HTR-8/SVneo (cell line): Measurements from ENCODE around the gene PCDH11Y.
"Not testable (repeated sequence)": the region's sequence is repeated elsewhere in the genome, so short reads cannot be mapped to it uniquely, and the experiment has no call there.

Experiments used
- DNase-seq: peaks from one replicate; pipeline ENCODE4 v3.0.0; 2011; ENCODE audit warnings: low spot score, mixed read lengths; ENCODE audit not compliant: insufficient read length
- FAIRE-seq: peaks from 2 replicates; lab custom pipeline; 2011; peaks lifted over from hg19 to GRCh38; lab: Jason Lieb, UNC

Gene PCDH11Y, protein sequence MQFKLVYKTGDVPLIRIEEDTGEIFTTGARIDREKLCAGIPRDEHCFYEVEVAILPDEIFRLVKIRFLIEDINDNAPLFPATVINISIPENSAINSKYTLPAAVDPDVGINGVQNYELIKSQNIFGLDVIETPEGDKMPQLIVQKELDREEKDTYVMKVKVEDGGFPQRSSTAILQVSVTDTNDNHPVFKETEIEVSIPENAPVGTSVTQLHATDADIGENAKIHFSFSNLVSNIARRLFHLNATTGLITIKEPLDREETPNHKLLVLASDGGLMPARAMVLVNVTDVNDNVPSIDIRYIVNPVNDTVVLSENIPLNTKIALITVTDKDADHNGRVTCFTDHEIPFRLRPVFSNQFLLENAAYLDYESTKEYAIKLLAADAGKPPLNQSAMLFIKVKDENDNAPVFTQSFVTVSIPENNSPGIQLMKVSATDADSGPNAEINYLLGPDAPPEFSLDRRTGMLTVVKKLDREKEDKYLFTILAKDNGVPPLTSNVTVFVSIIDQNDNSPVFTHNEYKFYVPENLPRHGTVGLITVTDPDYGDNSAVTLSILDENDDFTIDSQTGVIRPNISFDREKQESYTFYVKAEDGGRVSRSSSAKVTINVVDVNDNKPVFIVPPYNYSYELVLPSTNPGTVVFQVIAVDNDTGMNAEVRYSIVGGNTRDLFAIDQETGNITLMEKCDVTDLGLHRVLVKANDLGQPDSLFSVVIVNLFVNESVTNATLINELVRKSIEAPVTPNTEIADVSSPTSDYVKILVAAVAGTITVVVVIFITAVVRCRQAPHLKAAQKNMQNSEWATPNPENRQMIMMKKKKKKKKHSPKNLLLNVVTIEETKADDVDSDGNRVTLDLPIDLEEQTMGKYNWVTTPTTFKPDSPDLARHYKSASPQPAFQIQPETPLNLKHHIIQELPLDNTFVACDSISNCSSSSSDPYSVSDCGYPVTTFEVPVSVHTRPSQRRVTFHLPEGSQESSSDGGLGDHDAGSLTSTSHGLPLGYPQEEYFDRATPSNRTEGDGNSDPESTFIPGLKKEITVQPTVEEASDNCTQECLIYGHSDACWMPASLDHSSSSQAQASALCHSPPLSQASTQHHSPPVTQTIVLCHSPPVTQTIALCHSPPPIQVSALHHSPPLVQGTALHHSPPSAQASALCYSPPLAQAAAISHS (N-terminal part only)

GRCh38 chrY:5000057-5000456 is at the start of gene PCDH11Y:
PCDH11Y (plus strand) TSS chrY:5000296; CDS start chrY:5057100, 56,804 bp downstream.
- FAIRE-seq, DNase-seq: not testable (repeated sequence)

- not testable (repeated sequence) for FAIRE-seq, DNase-seq
Measured at GRCh38 chrY:4967894-4968293, 32.2 kb upstream of the PCDH11Y start.

DNA sequence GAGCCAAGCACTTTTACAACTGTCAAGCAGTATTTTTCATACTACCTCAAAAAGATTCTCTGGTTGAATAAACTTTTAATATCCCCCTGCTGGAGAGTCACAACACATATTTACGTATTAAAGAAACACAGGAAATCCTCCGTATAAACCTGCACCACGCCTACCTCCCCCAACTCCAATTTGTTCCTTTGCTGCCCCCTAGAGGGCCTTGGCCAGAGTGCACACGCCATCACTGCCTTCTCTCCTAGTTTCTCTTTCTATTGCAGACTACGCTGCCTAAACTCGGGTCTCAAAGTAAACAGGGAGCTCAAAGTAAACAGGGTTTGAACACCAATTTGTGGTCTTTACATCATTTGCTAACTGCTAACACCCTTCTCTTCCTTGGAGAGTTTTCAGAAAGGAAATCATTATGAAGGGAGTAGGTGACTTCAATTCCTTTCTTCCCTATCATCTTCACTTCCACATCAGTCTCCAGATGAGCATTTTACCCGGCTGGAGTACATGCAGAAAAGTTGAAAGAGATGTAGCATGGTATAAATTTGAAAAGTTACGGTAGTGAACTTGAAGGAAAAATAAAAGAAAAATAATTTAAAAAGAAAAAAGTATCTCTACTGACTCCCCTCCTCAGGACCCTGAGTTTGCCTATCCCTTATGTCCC is 8.2 kb upstream of the PCDH11Y start:
- not testable (repeated sequence) for FAIRE-seq

DNA sequence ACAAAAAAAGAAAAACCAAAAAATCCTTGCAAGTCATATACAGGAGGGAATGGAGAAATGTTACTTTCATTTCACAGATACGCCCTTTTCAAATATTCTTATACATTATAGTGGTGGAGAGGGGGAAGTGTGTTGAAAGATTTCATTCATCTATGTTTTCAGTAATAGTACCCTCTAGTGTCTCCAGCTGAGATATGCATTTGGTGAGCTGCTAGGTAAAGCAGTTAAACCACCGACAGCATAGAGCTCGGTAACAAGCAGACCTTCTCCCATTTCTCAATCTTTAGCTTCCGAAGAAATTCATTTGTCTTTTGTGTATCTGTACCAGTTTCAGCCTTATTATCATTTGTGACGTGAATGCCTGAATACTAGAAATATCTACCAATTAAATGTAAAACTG is 5.2 kb upstream of the PCDH11Y start:
- not testable (repeated sequence) for FAIRE-seq, DNase-seq

More for the DNA sequence above, 8.2 kb upstream of the PCDH11Y start:
- not testable (repeated sequence) for DNase-seq

GRCh38 chrY:5002476-5003184 is 2.5 kb downstream of the PCDH11Y start:
- not testable (repeated sequence) for DNase-seq, FAIRE-seq

DNA sequence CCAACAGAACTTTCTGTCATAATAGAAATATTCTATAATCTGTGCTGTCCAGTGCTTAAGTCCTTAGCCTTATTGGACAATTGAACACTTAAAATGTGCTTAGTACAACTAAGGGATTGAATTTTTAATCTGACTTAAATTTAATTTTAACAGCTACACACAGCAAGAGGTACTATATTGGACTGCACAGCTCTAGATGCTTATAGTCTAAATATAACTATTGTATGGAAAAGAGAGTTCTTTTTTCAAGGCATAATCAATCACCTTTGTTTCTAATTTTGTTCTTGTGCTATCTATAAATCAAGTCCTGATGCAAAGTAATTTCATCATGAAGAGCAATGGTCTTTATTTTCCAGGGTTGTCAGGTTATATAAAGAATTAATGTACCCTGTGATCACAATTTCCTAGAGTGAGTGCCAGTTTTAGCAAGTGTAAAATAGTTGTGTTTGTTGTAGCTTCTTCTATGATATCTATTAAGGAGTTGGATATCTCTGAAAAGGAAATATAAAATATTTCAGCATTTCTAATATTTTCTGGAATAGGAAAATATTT is 39.0 kb downstream of the PCDH11Y start:
- FAIRE-seq, DNase-seq: not testable (repeated sequence)

DNA sequence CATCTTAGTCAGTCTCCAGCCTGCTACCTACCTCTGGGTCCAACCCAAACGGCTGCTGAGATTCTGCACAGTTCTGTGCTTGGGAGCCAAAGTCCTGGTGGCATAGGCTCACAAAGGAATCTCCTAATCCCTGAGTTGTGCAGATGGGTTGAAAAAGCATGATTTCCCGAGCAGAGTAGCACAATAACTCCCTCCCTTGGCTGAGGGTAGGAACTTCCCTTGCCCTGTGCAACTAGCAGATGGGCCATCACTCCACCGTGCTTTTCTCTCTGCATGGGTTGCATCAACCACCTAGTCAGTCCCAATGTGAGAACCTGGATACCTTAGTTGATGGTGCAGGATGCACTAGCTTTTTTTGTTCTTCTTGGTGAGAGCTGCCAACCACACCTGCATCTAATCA is 82.9 kb downstream of the PCDH11Y start:
- DNase-seq, FAIRE-seq: not testable (repeated sequence)

DNA sequence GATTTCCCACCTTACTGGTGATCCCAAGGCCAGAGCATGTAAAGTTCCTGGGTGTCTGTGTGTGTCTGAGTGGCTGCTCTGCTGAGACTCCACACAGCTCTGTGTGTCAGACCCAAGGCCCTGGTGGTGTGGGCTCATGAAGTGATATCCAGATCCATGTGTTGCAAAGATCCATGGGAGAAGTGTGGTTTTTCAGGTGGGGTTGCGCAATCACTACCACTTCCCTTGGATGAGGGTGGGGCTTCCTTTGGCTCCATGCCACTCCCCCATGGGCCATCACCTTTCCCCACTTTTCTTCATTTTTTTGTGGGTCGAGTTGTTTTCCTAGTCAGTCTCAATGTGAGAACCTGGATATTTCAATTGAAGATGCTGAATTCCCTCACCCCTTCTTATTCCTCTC is 182.9 kb downstream of the PCDH11Y start:
- FAIRE-seq, DNase-seq: not testable (repeated sequence)

DNA sequence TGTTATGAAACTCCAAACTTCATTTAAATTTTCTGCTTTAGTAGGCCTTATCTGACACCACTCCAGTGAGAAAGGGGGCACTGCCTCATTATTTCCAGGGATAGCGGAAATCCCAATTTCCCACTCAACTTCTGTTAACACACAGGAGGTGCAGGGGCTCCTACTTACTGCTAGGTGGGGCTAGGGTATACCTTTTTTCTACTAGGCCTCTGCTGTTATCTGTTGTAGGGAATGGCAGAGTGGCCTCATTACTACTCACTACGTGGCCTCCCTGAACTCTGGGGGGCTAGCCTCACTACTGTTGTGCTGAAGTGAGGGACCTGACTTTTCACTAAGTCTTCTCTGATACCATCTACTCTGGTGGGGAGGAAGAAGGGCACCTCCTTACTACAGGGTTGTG is 215.0 kb downstream of the PCDH11Y start:
- not testable (repeated sequence) for DNase-seq, FAIRE-seq

GRCh38 chrY:5324931-5325330 is 324.8 kb downstream of the PCDH11Y start:
- not testable (repeated sequence) for FAIRE-seq, DNase-seq

DNA sequence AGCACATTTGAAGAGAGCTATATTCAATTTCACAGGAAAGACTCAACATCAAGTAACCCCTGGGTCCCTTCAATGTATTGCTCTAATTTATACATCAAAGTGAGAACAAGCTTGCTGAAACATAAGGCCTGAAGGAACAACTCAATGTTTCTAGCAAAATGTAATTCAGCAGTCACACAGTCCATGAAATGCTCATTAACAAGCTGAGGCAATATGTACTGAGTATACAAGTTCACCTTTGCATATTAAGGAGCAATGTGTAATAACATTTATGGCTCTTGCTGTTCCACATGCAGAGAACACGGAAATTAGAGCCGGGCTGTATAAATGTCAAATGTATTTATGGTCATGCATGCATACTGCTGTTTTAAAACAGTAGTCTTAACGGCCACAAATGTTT is 342.1 kb downstream of the PCDH11Y start:
- not testable (repeated sequence) for DNase-seq, FAIRE-seq

- DNase-seq, FAIRE-seq: not testable (repeated sequence)
Measured at GRCh38 chrY:5543705-5544104, 543.6 kb downstream of the PCDH11Y start.

- not testable (repeated sequence) for DNase-seq, FAIRE-seq
Measured at GRCh38 chrY:5638589-5638988, 638.5 kb downstream of the PCDH11Y start.

GRCh38 chrY:5679265-5679664 is 679.2 kb downstream of the PCDH11Y start:
- not testable (repeated sequence) for DNase-seq, FAIRE-seq

GRCh38 chrY:5708727-5709126 is 708.6 kb downstream of the PCDH11Y start:
- FAIRE-seq, DNase-seq: not testable (repeated sequence)

DNA sequence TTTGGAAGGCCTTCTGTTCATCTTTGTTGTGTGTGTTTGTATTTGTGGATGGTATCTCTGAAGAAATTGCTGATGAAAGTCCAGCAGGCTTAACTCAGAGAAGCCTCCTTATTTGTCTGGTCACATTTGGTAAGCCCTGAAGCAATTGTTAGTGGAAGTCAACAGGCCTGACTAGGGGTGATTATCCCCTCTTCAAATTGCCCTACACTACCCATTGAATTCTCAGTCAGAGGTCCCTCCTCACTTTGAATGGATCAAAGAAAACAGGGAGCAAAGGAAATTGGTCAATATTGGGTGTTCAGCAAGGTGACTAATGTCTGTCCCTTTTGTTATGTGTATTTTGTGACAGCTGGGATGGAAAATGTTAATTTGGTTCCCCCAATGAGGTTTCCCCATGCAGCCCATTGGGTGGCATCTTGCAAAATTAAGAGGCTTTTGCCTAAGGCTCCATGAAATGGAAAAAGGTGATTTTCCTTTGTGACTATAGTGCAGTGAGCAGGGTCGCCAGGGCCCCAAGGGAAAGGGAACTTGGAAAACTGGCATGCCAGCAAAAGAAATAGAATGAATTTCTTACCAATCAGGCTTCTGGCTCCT is 709.8 kb downstream of the PCDH11Y start:
- DNase-seq, FAIRE-seq: not testable (repeated sequence)

DNA sequence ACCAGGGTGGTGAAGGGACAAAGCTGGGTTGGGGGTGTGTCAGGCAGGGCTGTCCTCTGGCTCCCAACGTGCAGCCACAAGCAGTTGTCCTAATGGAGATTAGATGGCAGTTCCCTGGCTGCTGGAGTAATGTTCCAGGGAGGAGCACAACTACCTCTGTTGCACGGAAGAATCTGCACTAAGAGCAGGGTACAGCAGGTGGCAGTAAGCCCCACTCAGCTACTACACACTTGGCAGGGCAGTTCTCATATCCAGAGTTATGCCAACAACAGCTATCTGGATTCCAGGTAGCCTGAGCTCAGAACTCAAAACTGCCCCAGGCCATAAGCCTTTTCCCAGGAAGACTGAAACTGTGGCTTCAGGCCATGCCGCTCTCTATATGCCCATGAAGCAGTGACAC is 761.3 kb downstream of the PCDH11Y start:
- DNase-seq, FAIRE-seq: not testable (repeated sequence)

DNA sequence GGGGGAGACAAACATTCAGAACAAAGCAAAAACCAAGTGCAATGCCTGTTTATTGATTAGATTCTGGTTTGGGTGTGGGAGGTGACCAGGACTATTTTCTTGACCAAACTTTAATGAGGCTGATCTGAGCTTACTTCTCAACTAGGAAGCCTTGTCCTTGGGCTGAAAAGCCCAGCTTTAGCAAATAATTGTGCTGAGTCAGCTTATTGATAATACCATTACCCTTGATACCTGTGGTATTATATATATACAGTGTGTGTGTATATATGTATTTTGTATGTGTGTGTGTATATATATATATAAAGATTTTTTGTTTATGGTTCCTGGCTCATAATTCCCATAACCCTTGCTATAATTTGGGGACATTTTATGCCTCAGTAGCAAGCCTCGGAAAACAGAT is 776.4 kb downstream of the PCDH11Y start:
- DNase-seq, FAIRE-seq: not testable (repeated sequence)
